ENCODE results near the gene LCE3E. TPM values are rescaled to one million over a fixed set of nuclear protein-coding genes. Genes with fewer than 3 reads are reported as not detected.

The LCE3E gene
- total RNA-seq, 1 experiment from 2014 or later, result not detected

- no peaks in the 10 kb centered on the region for H3K9me3 ChIP-seq (ENCODE audit: low read length)
- H3K9me2 ChIP-seq (replicated peaks; ENCODE audit: low read length), result no peaks in the 10 kb centered on the region
- BruUV-seq (replicated peaks), result no TSS peak
- no peak overlapping the region for H2AFZ ChIP-seq (ENCODE audit: low read length)
- TF ChIP-seq EZH2phosphoT487 (IDR thresholded peaks at IDR 0.05; ENCODE audit: borderline replicate concordance, low read length), result no peak
- TF ChIP-seq EZH2 (IDR thresholded peaks at IDR 0.05; ENCODE audit: low read length, unreplicated experiment), result no peak
- no peak for TF ChIP-seq CTCF (conservative IDR thresholded peaks at IDR 0.05; ENCODE audit: low read depth, low read length)
- no peaks in the 10 kb centered on the region for H4K20me1 ChIP-seq (ENCODE audit: low read length)
- intact Hi-C loops (cut with micrococcal nuclease), result no loop called here
- no peak overlapping the region for H3K27ac ChIP-seq (ENCODE audit: low read length)
- no peaks in the 10 kb centered on the region for H3F3A ChIP-seq (ENCODE audit: low read length, unreplicated experiment)
- no peak overlapping the region for H3K4me2 ChIP-seq (ENCODE audit: low read length)
- POLR2A ChIA-PET (ENCODE audit: unreplicated experiment), result no interaction called here
- no peak for DNase-seq
- ATAC-seq, result no peak
- H3K4me3 ChIP-seq (ENCODE audit: low read length), result no peak overlapping the region
- no peaks in the 10 kb centered on the region for H3K36me3 ChIP-seq (ENCODE audit: low read depth, low read length)
- H3K79me2 ChIP-seq (ENCODE audit: low read length), result no peaks in the 10 kb centered on the region
- no peaks in the 10 kb centered on the region for H3K27me3 ChIP-seq (ENCODE audit: low read length)
- CTCF ChIA-PET, result no interaction called here
- H3K4me1 ChIP-seq (ENCODE audit: insufficient read depth, low read length), result no peaks in the 10 kb centered on the region
- no peak overlapping the region for H3K9ac ChIP-seq (ENCODE audit: low read length)
These were observed 19.9 kb downstream of the LCE3E start for GRCh38 chr1:152546704-152547103.

GRCh38 chr1:152543820-152544219 is 22.8 kb downstream of the LCE3E start:
- no peaks in the 10 kb centered on the region for H3K4me1 ChIP-seq (ENCODE audit: insufficient read depth, low read length)
- no peak overlapping the region for H3K9ac ChIP-seq (ENCODE audit: low read length)
- TF ChIP-seq CTCF (conservative IDR thresholded peaks at IDR 0.05; ENCODE audit: low read depth, low read length) (peak; percentile 62), EZH2phosphoT487 (IDR thresholded peaks at IDR 0.05; ENCODE audit: borderline replicate concordance, low read length) (no peak)
- H3F3A ChIP-seq (ENCODE audit: low read length, unreplicated experiment), result no peaks in the 10 kb centered on the region
- ATAC-seq (no peak), DNase-seq (peak; percentile 14)
- POLR2A ChIA-PET (ENCODE audit: unreplicated experiment), result no interaction called here
- H2AFZ ChIP-seq (ENCODE audit: low read length), result no peak overlapping the region
- no peak overlapping the region for H3K27ac ChIP-seq (ENCODE audit: low read length)
- CTCF ChIA-PET, result no interaction called here
- 0 out of 2 replicates have a peak, but pooled peaks cover 3% of the 10 kb centered on the region for H3K9me3 ChIP-seq (ENCODE audit: low read length)
- H3K36me3 ChIP-seq (ENCODE audit: low read depth, low read length), result no peaks in the 10 kb centered on the region
- H3K4me3 ChIP-seq (ENCODE audit: low read length), result no peak overlapping the region
- no TSS peak for BruUV-seq (replicated peaks)
- intact Hi-C loops (cut with micrococcal nuclease), result no loop called here
- no peaks in the 10 kb centered on the region for H3K27me3 ChIP-seq (ENCODE audit: low read length)
- H3K4me2 ChIP-seq (ENCODE audit: low read length), result no peak overlapping the region
- H3K79me2 ChIP-seq (ENCODE audit: low read length), result no peaks in the 10 kb centered on the region
- H4K20me1 ChIP-seq (ENCODE audit: low read length), result no peaks in the 10 kb centered on the region
- H3K9me2 ChIP-seq (replicated peaks; ENCODE audit: low read length), result no peaks in the 10 kb centered on the region

GRCh38 chr1:152539901-152540300 is 26.7 kb downstream of the LCE3E start:
- ChIA-PET POLR2A (ENCODE audit: unreplicated experiment) (no interaction called here), CTCF (no interaction called here)
- H3K4me3 ChIP-seq (ENCODE audit: low read length), result no peak overlapping the region
- H3K79me2 ChIP-seq (ENCODE audit: low read length), result no peaks in the 10 kb centered on the region
- H3K4me2 ChIP-seq (ENCODE audit: low read length), result no peak overlapping the region
- H3K36me3 ChIP-seq (ENCODE audit: low read depth, low read length), result no peaks in the 10 kb centered on the region
- H3F3A ChIP-seq (ENCODE audit: low read length, unreplicated experiment), result no peaks in the 10 kb centered on the region
- peaks cover 20% of the 10 kb centered on the region for H3K27me3 ChIP-seq (ENCODE audit: low read length)
- H3K9me3 ChIP-seq (ENCODE audit: low read length), result 0 out of 2 replicates have a peak, but pooled peaks cover 3% of the 10 kb centered on the region
- H3K4me1 ChIP-seq (ENCODE audit: insufficient read depth, low read length), result no peaks in the 10 kb centered on the region
- TF ChIP-seq EZH2phosphoT487 (IDR thresholded peaks at IDR 0.05; ENCODE audit: borderline replicate concordance, low read length) (no peak), CTCF (conservative IDR thresholded peaks at IDR 0.05; ENCODE audit: low read depth, low read length) (no peak), EZH2 (IDR thresholded peaks at IDR 0.05; ENCODE audit: low read length, unreplicated experiment) (no peak)
- no peaks in the 10 kb centered on the region for H4K20me1 ChIP-seq (ENCODE audit: low read length)
- H3K9ac ChIP-seq (ENCODE audit: low read length), result no peak overlapping the region
- H3K27ac ChIP-seq (ENCODE audit: low read length), result no peak overlapping the region
- ATAC-seq (no peak), DNase-seq (no peak)
- BruUV-seq (replicated peaks), result no TSS peak
- H3K9me2 ChIP-seq (replicated peaks; ENCODE audit: low read length), result no peaks in the 10 kb centered on the region
- intact Hi-C loops (cut with micrococcal nuclease), result no loop called here
- no peak overlapping the region for H2AFZ ChIP-seq (ENCODE audit: low read length)
